GM19397 (cell line): ENCODE measurements around the gene IFNAR1.

ENCODE experiments used
- ATAC-seq: cut with Tn5 transposase; IDR thresholded peaks from one replicate; pipeline ENCODE4 v1.9.1; 2021; ENCODE audit warnings: mild to moderate bottlenecking, moderate library complexity; ENCODE audit not compliant: unreplicated experiment

IFNAR1 gene

GRCh38 chr21:33324291-33325221, at the start of gene IFNAR1:
Gene IFNAR1 (plus strand): TSS chr21:33324970. CDS start chr21:33325056, 86 bp downstream.
- peak; percentile 94 for ATAC-seq

- no peak for ATAC-seq
Observed at GRCh38 chr21:33278721-33279120, 46.0 kb upstream of the IFNAR1 start.

- ATAC-seq: no peak
Observed at GRCh38 chr21:33279330-33279820, 45.4 kb upstream of the IFNAR1 start.

GRCh38 chr21:33281096-33281652, 43.6 kb upstream of the IFNAR1 start:
- ATAC-seq: no peak

GRCh38 chr21:33283203-33283602, 41.6 kb upstream of the IFNAR1 start:
- no peak for ATAC-seq

- no peak for ATAC-seq
Observed at GRCh38 chr21:33286076-33286475, 38.7 kb upstream of the IFNAR1 start.

GRCh38 chr21:33286600-33287456, 37.9 kb upstream of the IFNAR1 start:
- no peak for ATAC-seq

- no peak for ATAC-seq
Observed at GRCh38 chr21:33289199-33289819, 35.5 kb upstream of the IFNAR1 start.

GRCh38 chr21:33290441-33290840, 34.3 kb upstream of the IFNAR1 start:
- ATAC-seq: no peak

- ATAC-seq: no peak
Observed at GRCh38 chr21:33291686-33292085, 33.1 kb upstream of the IFNAR1 start.

- no peak for ATAC-seq
Observed at GRCh38 chr21:33292724-33293123, 32.0 kb upstream of the IFNAR1 start.

GRCh38 chr21:33293136-33293535, 31.6 kb upstream of the IFNAR1 start:
- ATAC-seq: no peak

- no peak for ATAC-seq
Observed at GRCh38 chr21:33293811-33294216, 31.0 kb upstream of the IFNAR1 start.

GRCh38 chr21:33296156-33296555, 28.6 kb upstream of the IFNAR1 start:
- ATAC-seq: no peak

- peak; percentile 56 for ATAC-seq
Observed at GRCh38 chr21:33299181-33299752, 25.5 kb upstream of the IFNAR1 start.

- no peak for ATAC-seq
Observed at GRCh38 chr21:33300701-33301631, 23.8 kb upstream of the IFNAR1 start.

- ATAC-seq: no peak
Observed at GRCh38 chr21:33301632-33302002, 23.2 kb upstream of the IFNAR1 start.

- ATAC-seq: no peak
Observed at GRCh38 chr21:33302055-33302454, 22.7 kb upstream of the IFNAR1 start.

- ATAC-seq: no peak
Observed at GRCh38 chr21:33302796-33303195, 22.0 kb upstream of the IFNAR1 start.
